IPS DF 6.9 (cell line): ENCODE results near the gene CCNK.

ENCODE experiments used
- DNase-seq: peaks from one replicate; pipeline ENCODE4 v3.0.0-alpha.2; 2013; ENCODE audit warnings: low read depth, low spot score
- H3K27ac ChIP-seq: one replicate; pipeline ENCODE4 v1.5.1; 2013; ENCODE audit warnings: low read length, control low read depth
- H3K27me3 ChIP-seq: 2 replicates; pipeline ENCODE4 v1.6.1; 2013; ENCODE audit warnings: mild to moderate bottlenecking, low read length; ENCODE audit not compliant: control insufficient read depth, insufficient read depth
- H3K36me3 ChIP-seq: 2 replicates; pipeline ENCODE4 v1.6.1; 2013; ENCODE audit warnings: low read length; ENCODE audit not compliant: control insufficient read depth, insufficient read depth
- H3K4me1 ChIP-seq: 2 replicates; pipeline ENCODE4 v1.6.1; 2013; ENCODE audit warnings: low read length; ENCODE audit not compliant: control insufficient read depth, insufficient read depth
- H3K4me3 ChIP-seq: 2 replicates; pipeline ENCODE4 v1.5.1; 2013; ENCODE audit warnings: mild to moderate bottlenecking, low read length
- H3K9me3 ChIP-seq: 2 replicates; pipeline ENCODE4 v1.6.1; 2013; ENCODE audit warnings: low read length, inconsistent platforms; ENCODE audit not compliant: control insufficient read depth, insufficient read depth
- WGBS: extraction: QIAGEN DNeasy Blood & Tissue Kit; methylation state at CpG from one replicate; pipeline ENCODE4 v1.1.7; 2013; ENCODE audit warnings: mixed read lengths, missing lambda C conversion rate; ENCODE audit not compliant: insufficient read length, insufficient coverage; 5-methylcytosine and 5-hydroxymethylcytosine counted together

The CCNK gene

GRCh38 chr14:99552021-99552553 lies 70.9 kb downstream of the CCNK start:
- H3K9me3 ChIP-seq, result no peaks in the 10 kb centered on the region
- WGBS, result no CpG with 5 or more reads among the region's 9 CpGs
- H3K27ac ChIP-seq, result no peak overlapping the region

GRCh38 chr14:99552572-99553216 lies 71.5 kb downstream of the CCNK start:
- DNase-seq, result no peak
- WGBS, result no CpG with 5 or more reads among the region's 13 CpGs
- Histone ChIP-seq H3K36me3 (no peaks in the 10 kb centered on the region), H3K4me1 (peaks cover 7% of the 10 kb centered on the region), H3K4me3 (no peak overlapping the region), H3K27me3 (no peaks in the 10 kb centered on the region), H3K27ac (no peak overlapping the region), H3K9me3 (no peaks in the 10 kb centered on the region)

More at GRCh38 chr14:99552021-99552553, 70.9 kb downstream of the CCNK start:
- Histone ChIP-seq H3K27me3 (no peaks in the 10 kb centered on the region), H3K4me1 (peaks cover 7% of the 10 kb centered on the region), H3K4me3 (no peak overlapping the region), H3K36me3 (no peaks in the 10 kb centered on the region)
- no peak for DNase-seq

GRCh38 chr14:99554184-99554583 lies 73.0 kb downstream of the CCNK start:
- Histone ChIP-seq H3K9me3 (no peaks in the 10 kb centered on the region), H3K36me3 (no peaks in the 10 kb centered on the region), H3K4me1 (peaks cover 7% of the 10 kb centered on the region), H3K4me3 (no peak overlapping the region), H3K27ac (no peak overlapping the region), H3K27me3 (no peaks in the 10 kb centered on the region)
- no peak for DNase-seq
- WGBS, result no CpG with 5 or more reads among the region's 12 CpGs

- H3K27me3 ChIP-seq, result no peaks in the 10 kb centered on the region
- WGBS, result no CpG with 5 or more reads among the region's 9 CpGs
- no peak overlapping the region for H3K27ac ChIP-seq
- H3K36me3 ChIP-seq, result no peaks in the 10 kb centered on the region
- no peak overlapping the region for H3K4me3 ChIP-seq
- H3K9me3 ChIP-seq, result no peaks in the 10 kb centered on the region
- no peak for DNase-seq
- peaks cover 2% of the 10 kb centered on the region; the same call in 1 of the 2 replicates for H3K4me1 ChIP-seq
Measured at GRCh38 chr14:99554757-99555531, 73.7 kb downstream of the CCNK start.

GRCh38 chr14:99556134-99556791 lies 75.1 kb downstream of the CCNK start:
- Histone ChIP-seq H3K27ac (no peak overlapping the region), H3K36me3 (no peaks in the 10 kb centered on the region), H3K9me3 (no peaks in the 10 kb centered on the region), H3K4me1 (peaks cover 2% of the 10 kb centered on the region; the same call in 1 of the 2 replicates), H3K4me3 (no peak overlapping the region), H3K27me3 (no peaks in the 10 kb centered on the region)
- DNase-seq, result no peak
- WGBS, result no CpG with 5 or more reads among the region's 10 CpGs

GRCh38 chr14:99559286-99559990 lies 78.2 kb downstream of the CCNK start:
- Histone ChIP-seq H3K36me3 (no peaks in the 10 kb centered on the region), H3K4me3 (no peak overlapping the region), H3K27ac (no peak overlapping the region), H3K27me3 (no peaks in the 10 kb centered on the region), H3K9me3 (no peaks in the 10 kb centered on the region), H3K4me1 (peaks cover 14% of the 10 kb centered on the region)
- no CpG with 5 or more reads among the region's 16 CpGs for WGBS
- DNase-seq, result no peak

- Histone ChIP-seq H3K4me1 (peaks cover 14% of the 10 kb centered on the region), H3K27ac (no peak overlapping the region), H3K27me3 (no peaks in the 10 kb centered on the region), H3K4me3 (no peak overlapping the region), H3K36me3 (no peaks in the 10 kb centered on the region), H3K9me3 (no peaks in the 10 kb centered on the region)
- DNase-seq, result no peak
- no CpG with 5 or more reads among the region's 13 CpGs for WGBS
Measured at GRCh38 chr14:99560403-99560802, 79.2 kb downstream of the CCNK start.

GRCh38 chr14:99560922-99561683 lies 79.9 kb downstream of the CCNK start:
- Histone ChIP-seq H3K27ac (no peak overlapping the region), H3K4me1 (peaks cover 15% of the 10 kb centered on the region), H3K4me3 (no peak overlapping the region), H3K9me3 (no peaks in the 10 kb centered on the region), H3K27me3 (no peaks in the 10 kb centered on the region), H3K36me3 (no peaks in the 10 kb centered on the region)
- no CpG with 5 or more reads among the region's 15 CpGs for WGBS
- DNase-seq, result no peak

GRCh38 chr14:99561864-99562263 lies 80.7 kb downstream of the CCNK start:
- no peaks in the 10 kb centered on the region for H3K27me3 ChIP-seq
- no CpG with 5 or more reads among the region's 10 CpGs for WGBS
- no peak overlapping the region for H3K4me3 ChIP-seq
- no peak overlapping the region for H3K27ac ChIP-seq
- no peaks in the 10 kb centered on the region for H3K9me3 ChIP-seq
- DNase-seq, result no peak
- no peaks in the 10 kb centered on the region for H3K36me3 ChIP-seq
- peaks cover 15% of the 10 kb centered on the region for H3K4me1 ChIP-seq
